Inflammatory macrophage treated with lipopolysaccharide for 4 hours (primary cell): ENCODE results near the gene PXDC1.
"Not testable (repeated sequence)": the region's sequence is repeated elsewhere in the genome, so short reads cannot be mapped to it uniquely, and the experiment has no call there.

Experiments
- DNase-seq: peaks from one replicate; pipeline ENCODE4 v3.0.0-alpha.2; 2020

PXDC1 gene

DNA sequence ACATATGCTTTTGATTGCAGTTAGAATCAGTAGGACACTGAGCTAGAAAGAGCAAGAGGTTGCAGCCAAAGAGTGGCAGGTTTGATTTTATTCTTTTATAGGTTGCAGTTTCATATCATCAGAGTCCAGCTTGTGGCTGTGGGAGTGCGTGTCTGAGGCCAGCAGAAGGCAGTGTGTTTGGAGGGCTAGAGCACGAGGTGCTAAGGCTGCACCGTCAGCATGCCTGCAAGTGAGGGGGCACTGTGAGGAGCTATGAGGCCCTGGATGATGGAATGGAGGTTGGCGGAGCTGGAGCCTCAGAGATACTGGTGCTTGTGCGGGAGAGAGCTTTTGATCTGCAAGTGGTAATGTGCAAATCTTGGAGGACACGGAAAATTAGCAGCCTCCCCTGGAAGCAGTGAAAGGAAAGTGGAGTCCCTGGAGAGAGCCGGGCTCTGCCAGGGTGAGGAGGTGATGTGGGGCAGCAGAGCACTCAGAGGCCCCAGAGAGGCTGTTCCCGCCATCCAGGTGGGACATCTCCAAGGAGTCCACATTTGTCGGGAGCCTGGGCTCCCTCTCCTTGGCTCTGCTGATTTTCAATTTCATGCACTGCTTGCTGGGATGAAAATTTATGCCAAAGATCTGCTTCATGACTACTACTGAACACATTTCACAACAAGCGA, 43.6 kb downstream of the PXDC1 start:
- no peak for DNase-seq

DNA sequence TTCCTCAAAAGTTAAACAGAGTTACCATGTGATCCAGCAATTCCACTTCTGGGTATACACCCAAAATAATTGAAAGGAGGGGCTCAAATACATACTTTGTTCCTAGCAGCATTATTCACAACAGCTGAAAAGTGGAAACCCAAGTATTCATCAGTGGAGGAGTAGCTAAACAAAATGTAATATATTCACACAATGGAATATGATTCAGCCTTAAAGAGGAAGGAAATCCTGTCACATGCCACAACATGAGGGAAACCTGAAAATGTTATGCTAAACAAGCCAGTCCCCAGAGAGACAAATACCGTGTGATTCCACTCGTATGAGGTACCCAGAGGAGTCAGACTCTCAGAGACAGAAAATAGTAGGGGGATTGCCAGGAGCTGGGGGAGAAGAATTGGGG, 44.5 kb downstream of the PXDC1 start:
- peak; percentile 61 for DNase-seq

DNA sequence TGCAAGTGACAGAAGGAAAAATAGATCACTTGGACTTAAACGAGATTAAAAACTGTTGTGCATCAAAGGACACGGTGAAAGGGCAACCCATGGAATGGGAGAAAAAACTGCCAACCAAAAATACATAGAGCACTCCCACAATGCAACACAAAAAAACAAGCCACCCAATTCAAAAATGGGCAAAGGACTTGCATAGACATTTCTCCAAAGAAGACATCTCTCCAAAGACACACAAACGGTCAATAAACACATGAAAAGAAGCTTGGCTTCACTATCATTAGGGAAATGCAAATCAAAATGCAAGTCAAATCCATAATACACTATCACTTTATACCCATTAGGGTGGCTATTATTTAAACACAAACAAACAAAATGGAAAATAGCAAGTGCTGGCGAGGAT, 45.0 kb downstream of the PXDC1 start:
- DNase-seq: no peak

DNA sequence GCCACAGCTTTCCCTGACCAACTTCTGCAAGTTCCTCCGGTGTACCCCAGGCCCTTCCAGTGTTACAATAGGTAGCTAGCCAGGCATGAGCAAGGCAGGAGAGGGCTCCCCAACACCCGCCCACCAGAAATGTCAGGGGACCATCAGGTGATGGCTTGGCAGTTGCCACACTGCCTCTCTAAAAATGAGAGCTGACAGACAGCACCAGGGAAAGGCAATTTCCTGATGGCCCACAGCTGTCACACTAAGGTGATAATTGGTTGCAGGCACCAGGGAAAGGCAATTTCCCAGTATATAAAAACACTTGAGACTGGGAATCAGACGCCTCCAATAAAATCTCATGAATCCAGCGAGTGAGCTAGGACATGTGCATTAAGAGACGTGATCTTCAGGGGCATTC, 49.9 kb downstream of the PXDC1 start:
- no peak for DNase-seq

DNA sequence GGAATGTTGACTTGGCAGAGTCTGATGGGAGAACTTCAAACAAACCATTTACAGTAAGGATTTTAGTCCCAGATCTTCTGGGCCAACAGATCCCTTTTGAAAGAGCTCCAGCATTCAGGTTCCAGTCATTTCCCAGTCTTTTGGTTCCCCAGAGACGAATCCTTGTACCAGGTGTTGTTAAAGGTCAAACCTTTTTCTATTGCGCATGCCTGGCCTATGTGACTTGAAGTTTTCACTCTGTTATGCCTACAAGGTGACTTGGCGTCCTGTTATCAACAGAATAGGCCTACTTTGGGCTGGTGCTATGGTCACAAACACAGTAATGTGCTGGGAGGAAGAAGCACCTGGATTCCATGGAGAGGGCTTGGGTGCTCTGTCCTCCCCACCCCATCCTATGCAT, 52.3 kb downstream of the PXDC1 start:
- no peak for DNase-seq

DNA sequence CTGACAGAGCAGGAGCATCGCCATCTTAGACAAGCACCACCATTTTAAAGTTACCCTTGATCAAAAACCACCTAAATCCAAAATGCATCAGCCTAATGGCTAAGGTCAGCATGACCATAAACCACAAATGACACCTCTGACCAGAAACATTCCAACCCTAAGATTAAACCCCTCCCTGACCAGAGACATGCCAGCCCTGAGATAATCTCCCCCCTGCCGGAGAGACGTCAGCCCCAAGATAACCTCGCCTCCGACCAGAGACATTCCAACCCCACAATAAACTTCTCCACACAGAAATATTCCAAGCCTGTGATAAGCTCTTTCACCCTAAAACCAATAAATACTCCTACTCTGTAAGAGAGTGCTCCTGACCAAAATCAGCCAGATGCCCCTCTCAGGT, 53.5 kb downstream of the PXDC1 start:
- DNase-seq: no peak

DNA sequence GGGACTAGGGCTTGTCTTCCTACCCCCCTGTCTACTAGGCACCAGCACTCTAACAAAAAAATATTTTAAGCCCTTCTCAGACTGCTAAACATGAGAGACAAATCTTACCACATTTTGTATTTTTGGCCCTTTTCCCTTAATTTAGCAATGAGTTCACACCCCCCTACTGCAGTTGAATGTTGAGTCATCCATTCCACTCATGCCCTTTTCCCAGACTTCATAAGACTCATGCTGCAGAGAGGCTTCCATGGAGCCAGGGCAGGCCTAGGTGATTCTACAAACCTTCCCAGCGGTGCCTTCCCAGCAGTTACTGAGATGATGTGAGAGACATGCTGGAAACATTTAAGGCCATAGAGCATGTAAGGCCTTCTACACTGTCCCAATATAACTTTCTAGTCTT, 53.9 kb downstream of the PXDC1 start:
- peak; percentile 8 for DNase-seq

DNA sequence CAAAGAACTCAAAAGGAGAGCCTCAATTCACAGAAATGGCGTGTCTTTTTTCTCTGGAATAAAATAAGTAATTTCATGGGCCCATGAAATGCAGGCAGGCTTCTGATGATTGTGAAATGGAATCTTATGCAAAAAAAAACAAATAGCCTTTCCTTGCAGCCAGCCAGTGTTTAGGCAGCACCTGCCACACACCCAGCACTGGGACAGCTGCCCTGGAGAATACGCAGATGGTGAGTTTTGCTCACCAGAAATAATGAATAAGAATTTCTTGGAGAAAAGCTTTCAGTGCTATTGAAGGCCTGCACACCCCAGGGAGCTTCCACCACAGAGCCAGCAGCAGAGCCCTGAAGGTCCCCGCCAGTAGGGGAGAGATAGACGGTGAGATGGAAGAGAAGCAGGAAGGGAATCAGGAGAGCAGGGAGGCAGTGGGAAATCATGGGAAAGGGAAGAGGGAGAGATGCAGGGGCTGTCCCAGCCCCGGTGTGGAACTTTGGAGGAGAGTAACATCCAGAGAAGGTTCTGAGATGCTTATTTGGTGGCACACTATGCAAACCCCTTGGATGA, 54.9 kb downstream of the PXDC1 start:
- no peak for DNase-seq

DNA sequence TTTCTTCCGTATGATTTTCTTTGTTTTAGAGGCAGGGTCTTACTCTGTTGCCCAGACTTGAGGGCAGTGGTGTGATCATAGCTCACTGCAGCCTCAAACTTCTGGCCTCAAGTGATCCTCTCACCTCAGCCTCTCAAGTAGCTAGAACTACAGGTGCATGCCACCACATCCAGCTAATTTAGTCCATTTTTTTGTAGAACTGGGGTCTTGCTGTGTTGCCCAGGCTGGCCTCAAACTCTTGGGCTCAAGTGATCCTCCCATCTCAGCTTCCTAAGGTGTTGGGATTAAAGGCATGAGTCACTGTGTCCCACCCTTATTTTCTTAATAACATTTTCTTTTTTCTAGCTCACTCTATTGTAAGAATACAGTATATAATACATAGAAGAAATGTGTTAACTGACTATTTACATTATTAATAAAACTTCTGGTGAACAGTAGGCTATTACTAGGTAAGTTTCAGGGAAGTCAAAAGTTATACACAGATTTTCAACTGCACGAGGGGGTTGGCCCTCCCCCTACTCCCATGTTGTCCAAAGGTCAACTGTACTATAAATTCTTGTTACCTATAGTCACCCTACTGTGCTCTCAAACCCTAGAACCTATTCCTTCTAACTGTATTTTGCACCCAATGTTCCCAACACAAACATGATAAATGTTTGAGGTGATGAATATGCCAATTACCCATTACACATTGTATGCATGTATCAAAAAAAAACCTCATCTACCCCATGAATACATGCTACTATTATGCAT, 56.3 kb downstream of the PXDC1 start:
- DNase-seq: no peak

DNA sequence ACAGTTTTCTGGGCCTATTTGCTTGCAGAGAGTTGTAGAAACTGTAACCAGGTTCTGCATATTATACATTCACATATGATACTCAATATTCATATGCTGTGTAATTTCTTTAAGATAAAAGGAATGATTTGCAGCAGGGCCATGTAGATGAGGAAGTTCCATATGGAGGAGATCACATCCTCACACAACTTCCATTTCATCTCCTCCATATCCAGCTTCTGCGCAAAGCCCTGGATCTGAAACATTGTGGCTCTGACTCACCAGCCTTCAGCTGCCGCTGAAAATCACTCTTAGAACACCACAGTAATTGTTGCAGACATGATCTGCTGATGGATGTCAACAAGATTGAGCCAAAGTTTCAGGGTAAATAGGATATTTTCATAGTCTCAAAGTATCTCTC, 57.7 kb downstream of the PXDC1 start:
- no peak for DNase-seq

DNA sequence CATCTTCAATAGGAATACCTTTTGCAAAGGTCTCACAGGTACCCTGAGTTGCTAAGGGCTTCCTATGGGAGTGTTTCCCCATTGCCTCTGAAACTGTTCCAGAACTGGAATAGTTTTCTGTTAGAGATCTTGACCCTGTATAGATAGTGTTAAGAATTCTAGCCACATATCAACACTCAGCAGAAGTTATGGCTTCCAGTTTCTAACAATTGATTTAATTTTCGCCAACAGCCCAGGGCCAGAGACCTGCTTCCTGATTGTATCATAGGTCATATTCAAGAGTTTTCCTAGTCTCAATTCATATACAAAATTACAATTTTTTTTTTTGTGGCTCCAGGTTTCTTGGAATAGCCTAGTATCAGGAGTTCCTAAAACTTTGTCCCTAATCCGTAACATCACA, 61.0 kb downstream of the PXDC1 start:
- DNase-seq: no peak

DNA sequence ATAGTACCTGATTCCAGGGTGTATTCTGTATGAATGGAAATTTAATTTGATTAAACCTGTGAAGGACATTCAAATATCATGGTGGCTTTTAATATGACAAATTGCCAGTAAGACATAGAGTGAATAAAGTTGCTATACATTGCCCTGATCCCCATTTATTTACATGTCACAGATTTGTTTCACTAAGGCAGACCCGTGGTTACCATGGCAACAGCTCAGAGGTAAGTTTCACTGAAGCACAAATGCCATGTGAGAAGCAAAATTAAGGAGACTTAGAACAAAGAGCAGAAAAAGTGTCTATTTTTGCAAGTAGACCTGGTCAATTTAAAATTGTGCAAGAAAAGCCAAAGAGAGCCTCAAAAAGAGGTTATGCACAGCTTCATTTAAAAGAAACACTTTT, 63.7 kb downstream of the PXDC1 start:
- DNase-seq: no peak

DNA sequence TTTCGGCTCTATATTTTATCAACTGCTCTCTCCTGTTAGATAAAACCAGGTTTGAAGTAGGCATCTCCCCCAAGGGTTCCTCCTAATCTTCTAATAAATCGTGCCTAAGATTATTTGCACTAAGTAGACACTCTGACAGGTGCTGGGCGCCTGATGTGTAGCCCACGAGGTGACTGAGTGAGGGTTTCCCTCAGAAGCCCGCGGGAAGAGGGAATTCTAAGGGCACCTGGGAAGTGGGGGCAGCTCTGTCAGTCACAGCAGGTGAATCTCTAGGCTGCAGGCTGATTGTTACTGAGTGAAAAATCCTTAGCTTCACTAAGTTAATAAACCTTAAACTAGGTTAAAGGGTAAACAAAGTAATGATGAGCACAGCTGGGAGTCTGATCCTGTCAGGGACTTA, 68.2 kb downstream of the PXDC1 start:
- DNase-seq: no peak

DNA sequence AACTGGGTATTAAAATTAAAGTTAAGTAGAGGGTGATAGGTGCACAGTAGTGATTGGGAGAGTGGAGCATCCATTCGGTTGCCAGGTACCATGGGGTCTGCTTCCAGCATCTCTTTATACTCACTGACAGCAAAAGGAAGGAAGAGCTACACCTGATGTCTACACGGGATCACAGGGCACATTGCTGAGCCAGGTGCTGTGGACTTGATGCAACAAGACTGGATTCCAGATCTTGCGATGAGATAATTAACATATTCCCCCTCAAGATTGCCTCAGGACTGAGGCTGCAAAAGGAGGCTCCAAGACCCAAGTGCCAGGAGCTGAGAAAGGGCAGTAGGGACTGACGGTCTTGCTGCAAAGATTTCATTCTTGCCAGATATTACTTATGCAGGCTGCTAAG, 72.6 kb downstream of the PXDC1 start:
- DNase-seq: no peak

DNA sequence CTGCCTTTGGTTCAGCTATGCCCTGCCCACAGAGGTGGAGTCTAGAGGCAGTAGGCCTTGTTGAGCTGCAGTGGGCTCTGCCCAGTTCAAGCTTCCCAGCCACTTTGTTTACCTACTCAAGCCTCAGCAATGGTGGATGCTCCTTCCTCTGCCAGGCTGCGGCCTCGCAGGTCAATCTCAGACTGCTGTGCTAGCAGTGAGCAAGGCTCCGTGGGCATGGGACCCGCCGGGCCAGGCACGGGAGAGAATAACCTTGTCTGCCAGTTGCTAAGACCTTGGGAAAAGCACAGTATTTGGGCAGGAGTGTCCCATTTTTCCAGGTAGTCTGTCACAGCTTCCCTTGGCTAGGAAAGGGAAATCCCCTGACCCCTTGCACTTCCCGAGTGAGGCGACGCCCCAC, 73.8 kb downstream of the PXDC1 start:
- not testable (repeated sequence) for DNase-seq

DNA sequence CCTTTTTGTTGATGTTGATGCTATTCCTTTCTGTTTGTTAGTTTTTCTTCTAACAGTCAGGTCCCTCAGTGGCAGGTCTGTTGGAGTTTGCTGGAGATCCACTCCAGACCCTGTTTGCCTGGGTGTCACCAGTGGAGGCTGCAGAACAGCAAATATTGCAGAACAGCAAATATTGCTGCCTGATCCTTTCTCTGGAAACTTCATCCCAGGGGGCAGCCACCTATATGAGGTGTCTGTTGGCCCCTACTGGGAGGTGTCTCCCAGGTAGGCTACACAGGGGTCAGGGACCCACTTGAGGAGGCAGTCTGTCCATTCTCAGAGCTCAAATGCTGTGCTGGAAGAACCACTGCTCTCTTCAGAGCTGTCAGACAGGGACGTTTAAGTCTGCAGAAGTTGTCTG, 74.2 kb downstream of the PXDC1 start:
- not testable (repeated sequence) for DNase-seq
